Lower leg skin (tissue), 4 donors: Measurements from ENCODE around the gene MRPS15. TPM values are rescaled to one million over a fixed set of nuclear protein-coding genes. Genes with fewer than 3 reads are reported as not detected.
"Not testable (repeated sequence)": the region's sequence is repeated elsewhere in the genome, so short reads cannot be mapped to it uniquely, and the experiment has no call there.

Experiments used
- DNase-seq, 2 donors: peaks; one replicate each; pipeline ENCODE4 v3.0.0-alpha.2; 2019; ENCODE audit warnings: low spot score in 2 of 2
- H3K4me3 ChIP-seq: fragments of 200-600 bp; sonication (generic); 2 replicates; pipeline ENCODE4 v1.5.1; 2017; ENCODE audit warnings: mild to moderate bottlenecking, low read depth; ENCODE audit not compliant: poor library complexity, severe bottlenecking
- CTCF ChIP-seq, 3 donors: fragments of 450-650 bp; IDR thresholded peaks; one replicate each; pipeline ENCODE4 v1.5.1; 2016; ENCODE audit warnings: antibody characterized with exemption in 3 of 3, mild to moderate bottlenecking in 3 of 3, moderate library complexity in 2 of 3
- POLR2A ChIP-seq, 2 donors: fragments of 450-650 bp; IDR thresholded peaks; one replicate each; pipeline ENCODE4 v1.6.1; 2016 to 2017; ENCODE audit warnings: antibody characterized with exemption in 2 of 2, mild to moderate bottlenecking in 1 of 2, moderate library complexity in 1 of 2
- WGBS, 2 donors: methylation state at CpG; one replicate each; pipeline ENCODE4 v1.1.5; 2018; 5-methylcytosine and 5-hydroxymethylcytosine counted together
- intact Hi-C: fragments of 100-400 bp; cut with DNase I; formaldehyde crosslinking; loops from one replicate; pipeline ENCODE4 v1.15.0; 2023; ENCODE audit warnings: low total_unique reads
- total RNA-seq, 4 donors: library from RNA; depleted of rRNA; stranded (reverse); fragments of >200 nt; gene quantifications; one replicate each; pipeline ENCODE4 v1.1.0, GENCODE V29; 2016

Gene MRPS15
- total RNA-seq, 4 donors from 2014 or later = 62.8 to 84.6 (median 65.1) TPM

GRCh38 chr1:36494971-36495370 is 30.8 kb upstream of the MRPS15 start:
- no peak for DNase-seq
- 77 to 87% methylated on average over 5 of the region's 5 CpGs for WGBS, 2 donors
- H3K4me3 ChIP-seq = no peak overlapping the region
- TF ChIP-seq CTCF (IDR thresholded peaks at IDR 0.05) (no peak), POLR2A (IDR thresholded peaks at IDR 0.05) (no peak)
- intact Hi-C loops = no loop called here

- TF ChIP-seq CTCF (IDR thresholded peaks at IDR 0.05) (no peak), POLR2A (IDR thresholded peaks at IDR 0.05) (no peak)
- H3K4me3 ChIP-seq = no peak overlapping the region
- DNase-seq = no peak
- intact Hi-C loops = no loop called here
- WGBS, 2 donors = 94% methylated on average over 9 of the region's 9 CpGs
Observed at GRCh38 chr1:36493524-36493923, 29.3 kb upstream of the MRPS15 start.

- 35 to 46% methylated on average over 9 of the region's 9 CpGs for WGBS, 2 donors
- DNase-seq = no peak
- intact Hi-C loops = no loop called here
- TF ChIP-seq POLR2A (IDR thresholded peaks at IDR 0.05) (no peak), CTCF (IDR thresholded peaks at IDR 0.05) (no peak)
- H3K4me3 ChIP-seq = no peak overlapping the region
Observed at GRCh38 chr1:36492491-36492890, 28.3 kb upstream of the MRPS15 start.

GRCh38 chr1:36489258-36490051 is 25.3 kb upstream of the MRPS15 start:
- DNase-seq, intact Hi-C loops, H3K4me3 ChIP-seq: not testable (repeated sequence)
- 65 to 70% methylated on average over 10 of the region's 10 CpGs for WGBS, 2 donors

GRCh38 chr1:36487906-36488305 is 23.7 kb upstream of the MRPS15 start:
- no peak for DNase-seq
- intact Hi-C loops = no loop called here
- 79 to 81% methylated on average over 3 of the region's 3 CpGs for WGBS, 2 donors
- TF ChIP-seq CTCF (IDR thresholded peaks at IDR 0.05) (no peak), POLR2A (IDR thresholded peaks at IDR 0.05) (no peak)
- no peak overlapping the region for H3K4me3 ChIP-seq

GRCh38 chr1:36487336-36487725 is 23.1 kb upstream of the MRPS15 start:
- 93 to 97% methylated on average over 9 of the region's 9 CpGs for WGBS, 2 donors
- DNase-seq, intact Hi-C loops, H3K4me3 ChIP-seq: not testable (repeated sequence)
